ENCODE results near the gene CCDC57. TPM values are rescaled to one million over a fixed set of nuclear protein-coding genes. Genes with fewer than 3 reads are reported as not detected.

Gene CCDC57
- total RNA-seq, 4 donors from 2014 or later, result 8.8 to 31.5 (median 17.1) TPM

- TF ChIP-seq CTCF (IDR thresholded peaks at IDR 0.05; ENCODE audit: low read depth), result no peak
These were observed 30.0 kb upstream of the CCDC57 start for GRCh38 chr17:82242698-82242976.

- TF ChIP-seq CTCF (IDR thresholded peaks at IDR 0.05; ENCODE audit: low read depth), result no peak
These were observed 29.5 kb upstream of the CCDC57 start for GRCh38 chr17:82241926-82242697.

- TF ChIP-seq CTCF (IDR thresholded peaks at IDR 0.05; ENCODE audit: low read depth), result no peak
These were observed 28.7 kb upstream of the CCDC57 start for GRCh38 chr17:82241183-82241925.

- no peak for TF ChIP-seq CTCF (IDR thresholded peaks at IDR 0.05; ENCODE audit: low read depth)
These were observed 28.0 kb upstream of the CCDC57 start for GRCh38 chr17:82240506-82241182.

- no peak for TF ChIP-seq CTCF (IDR thresholded peaks at IDR 0.05; ENCODE audit: low read depth)
These were observed 27.4 kb upstream of the CCDC57 start for GRCh38 chr17:82239926-82240505.

GRCh38 chr17:82239401-82239925 is 26.8 kb upstream of the CCDC57 start:
- no peak for TF ChIP-seq CTCF (IDR thresholded peaks at IDR 0.05; ENCODE audit: low read depth)
